H9 (cell line): ENCODE results near the gene TAF10. TPM values are rescaled to one million over a fixed set of nuclear protein-coding genes. Genes with fewer than 3 reads are reported as not detected.

ENCODE experiments used
- DNase-seq: peaks from one replicate; pipeline ENCODE4 v3.0.0-alpha.2; 2017
- H2AFZ ChIP-seq: one replicate; pipeline ENCODE4 v1.6.1; 2013; ENCODE audit warnings: mild to moderate bottlenecking, low read length, control low read depth, moderate library complexity
- H2AK5ac ChIP-seq: 2 replicates; pipeline ENCODE4 v1.6.1; 2013; ENCODE audit warnings: low read length, control low read depth, mixed read lengths; ENCODE audit not compliant: insufficient read length
- H2BK120ac ChIP-seq: one replicate; pipeline ENCODE4 v1.6.1; 2013; ENCODE audit warnings: low read depth, mild to moderate bottlenecking, low read length, control low read depth, inconsistent platforms; ENCODE audit not compliant: poor library complexity, severe bottlenecking
- H2BK12ac ChIP-seq: 2 replicates; pipeline ENCODE4 v1.6.1; 2013; ENCODE audit warnings: low read length, control low read depth, mixed read lengths, low read depth; ENCODE audit not compliant: insufficient read length
- H2BK15ac ChIP-seq: 2 replicates; pipeline ENCODE4 v1.6.1; 2013; ENCODE audit warnings: low read depth, low read length, control low read depth
- H2BK20ac ChIP-seq: one replicate; pipeline ENCODE4 v1.6.1; 2013; ENCODE audit warnings: low read depth, mild to moderate bottlenecking, low read length, control low read depth, inconsistent platforms; ENCODE audit not compliant: poor library complexity, severe bottlenecking
- H2BK5ac ChIP-seq: 2 replicates; pipeline ENCODE4 v1.6.1; 2013; ENCODE audit warnings: low read length, control low read depth, mixed read lengths; ENCODE audit not compliant: insufficient read length
- H3K14ac ChIP-seq: 2 replicates; pipeline ENCODE4 v1.6.1; 2013; ENCODE audit warnings: low read length, control low read depth; ENCODE audit not compliant: insufficient read depth
- H3K18ac ChIP-seq: 2 replicates; pipeline ENCODE4 v1.6.1; 2013; ENCODE audit warnings: low read depth, mild to moderate bottlenecking, mixed read lengths, low read length, control low read depth; ENCODE audit not compliant: insufficient read length
- H3K23ac ChIP-seq: 2 replicates; pipeline ENCODE4 v1.6.1; 2013; ENCODE audit warnings: low read length, control low read depth, mixed read lengths, low read depth; ENCODE audit not compliant: insufficient read length
- H3K23me2 ChIP-seq: 2 replicates; pipeline ENCODE4 v1.6.1; 2013; ENCODE audit warnings: low read depth, mild to moderate bottlenecking, mixed read lengths, low read length, control low read depth; ENCODE audit not compliant: insufficient read length, poor library complexity, severe bottlenecking
- H3K27ac ChIP-seq: 2 replicates; pipeline ENCODE4 v1.5.1; 2013; ENCODE audit warnings: low read length, control low read depth, mixed read lengths, low read depth; ENCODE audit not compliant: insufficient read length
- H3K27me3 ChIP-seq: 2 replicates; pipeline ENCODE4 v1.6.1; 2013; ENCODE audit warnings: low read length, control low read depth, inconsistent platforms; ENCODE audit not compliant: insufficient read depth
- H3K4ac ChIP-seq: 2 replicates; pipeline ENCODE4 v1.6.1; 2013; ENCODE audit warnings: low read depth, mild to moderate bottlenecking, control low read depth, inconsistent platforms, low read length, moderate library complexity
- H3K4me1 ChIP-seq: 2 replicates; pipeline ENCODE4 v1.6.1; 2013; ENCODE audit warnings: low read length, control low read depth, inconsistent platforms; ENCODE audit not compliant: insufficient read depth
- H3K4me2 ChIP-seq: 2 replicates; pipeline ENCODE4 v1.6.1; 2013; ENCODE audit warnings: low read length, control low read depth, mixed read lengths; ENCODE audit not compliant: insufficient read length, insufficient read depth
- H3K56ac ChIP-seq: 2 replicates; pipeline ENCODE4 v1.6.1; 2013; ENCODE audit warnings: low read depth, mild to moderate bottlenecking, mixed read lengths, low read length, control low read depth; ENCODE audit not compliant: insufficient read length
- H3K79me1 ChIP-seq: 2 replicates; pipeline ENCODE4 v1.6.1; 2013; ENCODE audit warnings: low read depth, mild to moderate bottlenecking, moderate library complexity, low read length, control low read depth, inconsistent platforms; ENCODE audit not compliant: insufficient read depth, poor library complexity, severe bottlenecking
- H3K79me2 ChIP-seq: 2 replicates; pipeline ENCODE4 v1.6.1; 2013; ENCODE audit warnings: low read length, control low read depth, inconsistent platforms; ENCODE audit not compliant: insufficient read depth
- H3K9ac ChIP-seq: 2 replicates; pipeline ENCODE4 v1.6.1; 2013; ENCODE audit warnings: low read length, control low read depth, mixed read lengths; ENCODE audit not compliant: insufficient read length; ENCODE audit errors: extremely low read depth
- H3K9me3 ChIP-seq: one replicate; pipeline ENCODE4 v1.6.1; 2013; ENCODE audit warnings: low read depth, low read length, inconsistent platforms; ENCODE audit not compliant: control insufficient read depth
- H3T11ph ChIP-seq: one replicate; pipeline ENCODE4 v1.6.1; 2013; ENCODE audit warnings: mild to moderate bottlenecking, low read length, control low read depth, inconsistent platforms
- H4K20me1 ChIP-seq: one replicate; pipeline ENCODE4 v1.6.1; 2013; ENCODE audit not compliant: control insufficient read depth, insufficient read length, insufficient read depth
- H4K5ac ChIP-seq: 2 replicates; pipeline ENCODE4 v1.6.1; 2013; ENCODE audit warnings: low read depth, mild to moderate bottlenecking, mixed read lengths, low read length, control low read depth; ENCODE audit not compliant: insufficient read length
- H4K8ac ChIP-seq: replicated peaks from 2 replicates; pipeline ENCODE4 v1.6.1; 2013; ENCODE audit warnings: low read length, control low read depth, mixed read lengths, low read depth; ENCODE audit not compliant: insufficient read length
- H4K91ac ChIP-seq: 2 replicates; pipeline ENCODE4 v1.6.1; 2013; ENCODE audit warnings: low read depth, mild to moderate bottlenecking, moderate library complexity, mixed read lengths, low read length, control low read depth; ENCODE audit not compliant: insufficient read length
- H3K27ac Mint-ChIP-seq, 3 experiments: 2 replicates in 2 of 3; 3 replicates in 1 of 3; pipeline ENCODE4 v1.8.0; 2020 to 2021; ENCODE audit warnings: mixed read lengths in 3 of 3, mild to moderate bottlenecking in 1 of 3, moderate library complexity in 1 of 3
- H3K27me3 Mint-ChIP-seq: 2 replicates; pipeline ENCODE4 v1.8.0; 2021; ENCODE audit warnings: low read depth, mild to moderate bottlenecking, moderate library complexity, mixed read lengths
- H3K36me3 Mint-ChIP-seq, 3 experiments: 2 replicates in 2 of 3; 3 replicates in 1 of 3; pipeline ENCODE4 v1.8.0; 2020 to 2021; ENCODE audit warnings: low read depth in 3 of 3, mixed read lengths in 3 of 3; ENCODE audit not compliant: insufficient read depth in 1 of 3
- H3K4me1 Mint-ChIP-seq, 2 experiments: 2 replicates each; pipeline ENCODE4 v1.8.0; 2020; ENCODE audit warnings: mixed read lengths in 2 of 2
- H3K4me3 Mint-ChIP-seq, 2 experiments: 2 replicates in 1 of 2; 3 replicates in 1 of 2; pipeline ENCODE4 v1.8.0; 2020 to 2021; ENCODE audit warnings: mild to moderate bottlenecking in 2 of 2, mixed read lengths in 2 of 2, moderate library complexity in 1 of 2
- H3K9me3 Mint-ChIP-seq, 2 experiments: 2 replicates in 1 of 2; 3 replicates in 1 of 2; pipeline ENCODE4 v1.8.0; 2020; ENCODE audit warnings: mild to moderate bottlenecking in 2 of 2, mixed read lengths in 2 of 2, moderate library complexity in 1 of 2
- WGBS: extraction: QIAGEN DNeasy Blood & Tissue Kit; methylation state at CpG from one replicate; pipeline ENCODE4 v1.1.7; 2013; ENCODE audit warnings: missing lambda C conversion rate, low lambda C conversion rate, mixed read lengths; ENCODE audit not compliant: insufficient read length; ENCODE audit errors: extremely low coverage; 5-methylcytosine and 5-hydroxymethylcytosine counted together
- total RNA-seq: library from RNA; stranded (reverse); gene quantifications from 2 replicates; pipeline ENCODE4 v1.2.1, GENCODE V29; 2021
- TF ChIP-seq, protein P1 (sequence below): fragments of 200-600 bp; sonication (generic); conservative IDR thresholded peaks from 3 replicates; pipeline ENCODE4 v1.8.0; 2021; ENCODE audit warnings: antibody characterized with exemption, mild to moderate bottlenecking

Gene TAF10
- total RNA-seq, 1 experiment from 2014 or later: 198 TPM

- peak; percentile 22 for DNase-seq
- Mint-ChIP-seq H3K27me3 (peaks cover 49% of the 10 kb centered on the region), H3K4me1 (peaks cover 3% of the 10 kb centered on the region in 2 experiments; a peak in 2 of 4 replicates)
Observed at GRCh38 chr11:6632116-6633073, 20.4 kb upstream of the TAF10 start.

More at GRCh38 chr11:6632116-6633073, 20.4 kb upstream of the TAF10 start:
- Histone ChIP-seq H3K56ac (no peak overlapping the region), H3K27me3 (peaks cover 18% of the 10 kb centered on the region; the same call in 1 of the 2 replicates), H3K27ac (no peak overlapping the region), H2BK12ac (no peak overlapping the region), H3K79me2 (no peaks in the 10 kb centered on the region), H2BK20ac (no peak overlapping the region), H3K4ac (no peak overlapping the region), H4K8ac (no peak overlapping the region), H2AFZ (no peak overlapping the region), H3K18ac (no peak overlapping the region), H3K79me1 (no peaks in the 10 kb centered on the region), H2BK120ac (no peak overlapping the region), H3K4me1 (no peaks in the 10 kb centered on the region), H3K4me2 (no peak overlapping the region), H3K9ac (no peak overlapping the region), H3K9me3 (no peaks in the 10 kb centered on the region), H4K91ac (no peak overlapping the region), H2BK15ac (no peak overlapping the region), H3K23me2 (peaks cover 9% of the 10 kb centered on the region), H3K14ac (no peak overlapping the region), H3T11ph (no peak overlapping the region), H2BK5ac (no peak overlapping the region), H4K5ac (no peak overlapping the region), H3K23ac (no peak overlapping the region), H2AK5ac (no peak overlapping the region), H4K20me1 (no peaks in the 10 kb centered on the region)
- Mint-ChIP-seq H3K27ac (no peak overlapping the region; a peak in 1 of 7 replicates), H3K4me3 (no peak overlapping the region), H3K36me3 (peaks cover 2 to 18% (median 8%) of the 10 kb centered on the region in 3 experiments; a peak in 6 of 7 replicates), H3K9me3 (no peaks in the 10 kb centered on the region)
- no CpG with 5 or more reads among the region's 29 CpGs for WGBS
- TF ChIP-seq, protein P1, sequence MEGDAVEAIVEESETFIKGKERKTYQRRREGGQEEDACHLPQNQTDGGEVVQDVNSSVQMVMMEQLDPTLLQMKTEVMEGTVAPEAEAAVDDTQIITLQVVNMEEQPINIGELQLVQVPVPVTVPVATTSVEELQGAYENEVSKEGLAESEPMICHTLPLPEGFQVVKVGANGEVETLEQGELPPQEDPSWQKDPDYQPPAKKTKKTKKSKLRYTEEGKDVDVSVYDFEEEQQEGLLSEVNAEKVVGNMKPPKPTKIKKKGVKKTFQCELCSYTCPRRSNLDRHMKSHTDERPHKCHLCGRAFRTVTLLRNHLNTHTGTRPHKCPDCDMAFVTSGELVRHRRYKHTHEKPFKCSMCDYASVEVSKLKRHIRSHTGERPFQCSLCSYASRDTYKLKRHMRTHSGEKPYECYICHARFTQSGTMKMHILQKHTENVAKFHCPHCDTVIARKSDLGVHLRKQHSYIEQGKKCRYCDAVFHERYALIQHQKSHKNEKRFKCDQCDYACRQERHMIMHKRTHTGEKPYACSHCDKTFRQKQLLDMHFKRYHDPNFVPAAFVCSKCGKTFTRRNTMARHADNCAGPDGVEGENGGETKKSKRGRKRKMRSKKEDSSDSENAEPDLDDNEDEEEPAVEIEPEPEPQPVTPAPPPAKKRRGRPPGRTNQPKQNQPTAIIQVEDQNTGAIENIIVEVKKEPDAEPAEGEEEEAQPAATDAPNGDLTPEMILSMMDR: no peak
